ENCODE results near the gene VPS25. TPM values are rescaled to one million over a fixed set of nuclear protein-coding genes. Genes with fewer than 3 reads are reported as not detected.
"Not testable (repeated sequence)": the region's sequence is repeated elsewhere in the genome, so short reads cannot be mapped to it uniquely, and the experiment has no call there.

Gene VPS25
- total RNA-seq, 3 donors from 2014 or later (not counting 1 experiment from before 2014, with no cell fraction given) = 39.9 to 46.4 (median 41.5) TPM

DNA sequence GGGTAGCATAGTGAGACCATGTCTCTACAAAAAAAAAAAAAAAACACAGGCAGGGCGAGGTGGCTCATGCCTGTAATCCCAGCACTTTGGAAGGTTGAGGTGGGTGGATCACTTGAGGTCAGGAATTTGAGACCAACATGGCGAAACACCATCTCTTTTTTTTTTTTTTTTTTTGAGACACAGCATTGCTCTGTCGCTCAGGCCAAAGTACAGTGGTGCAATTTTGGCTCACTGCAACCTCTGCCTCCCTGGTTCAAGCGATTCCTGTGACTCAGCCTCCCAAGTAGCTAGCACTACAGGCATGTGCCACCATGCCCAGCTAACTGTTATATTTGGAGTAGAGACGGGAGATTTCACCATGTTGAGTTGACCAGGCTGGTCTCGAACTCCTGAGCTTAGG lies 7.1 kb upstream of the VPS25 start:
- H3K27ac ChIP-seq (ENCODE audit: low read length) = no peak overlapping the region
- no peaks in the 10 kb centered on the region for H3K36me3 ChIP-seq (ENCODE audit: control insufficient read depth, insufficient read depth, low read length)
- intact Hi-C loops (cut with micrococcal nuclease) = no loop called here
- no peak overlapping the region for H3K27ac Mint-ChIP-seq
- DNase-seq = no peak
- ATAC-seq = no peak
- no peaks in the 10 kb centered on the region for H3K9me3 Mint-ChIP-seq
- H3K4me3 ChIP-seq (ENCODE audit: low read length) = no peak overlapping the region
- 91% methylated on average over 5 of the region's 6 CpGs for WGBS (ENCODE audit: insufficient coverage)
- H3K4me3 Mint-ChIP-seq = no peak overlapping the region
- peaks cover 0 to 9% of the 10 kb centered on the region in 2 donors for H3K4me1 Mint-ChIP-seq
- peaks cover 6% of the 10 kb centered on the region for H3K4me1 ChIP-seq (ENCODE audit: control insufficient read depth, insufficient read depth, low read length)
- peaks cover 11% of the 10 kb centered on the region for H3K27me3 ChIP-seq (ENCODE audit: control insufficient read depth, insufficient read depth, low read length)
- H3K27me3 Mint-ChIP-seq (ENCODE audit: low read depth in 2 of 2) = peaks cover 34 to 39% of the 10 kb centered on the region in 2 donors
- TF ChIP-seq CTCF (IDR thresholded peaks at IDR 0.05) = no peak
- no peaks in the 10 kb centered on the region for H3K9me3 ChIP-seq (ENCODE audit: control insufficient read depth, insufficient read depth, low read length)
- no peaks in the 10 kb centered on the region for H3K36me3 Mint-ChIP-seq

- intact Hi-C loops (cut with micrococcal nuclease) = no loop called here
- H3K27me3 ChIP-seq (ENCODE audit: control insufficient read depth, insufficient read depth, low read length) = peaks cover 5% of the 10 kb centered on the region
- H3K4me3 ChIP-seq (ENCODE audit: low read length) = no peak overlapping the region
- no peaks in the 10 kb centered on the region for H3K9me3 ChIP-seq (ENCODE audit: control insufficient read depth, insufficient read depth, low read length)
- Mint-ChIP-seq H3K4me1 (peaks cover 7 to 17% of the 10 kb centered on the region in 2 donors), H3K4me3 (no peak overlapping the region), H3K27ac (no peak overlapping the region), H3K27me3 (ENCODE audit: low read depth in 2 of 2) (peaks cover 32 to 34% of the 10 kb centered on the region in 2 donors), H3K9me3 (no peaks in the 10 kb centered on the region), H3K36me3 (no peaks in the 10 kb centered on the region)
- peaks cover under 1% of the 10 kb centered on the region for H3K4me1 ChIP-seq (ENCODE audit: control insufficient read depth, insufficient read depth, low read length)
- no peak overlapping the region for H3K27ac ChIP-seq (ENCODE audit: low read length)
- ATAC-seq = no peak
- H3K36me3 ChIP-seq (ENCODE audit: control insufficient read depth, insufficient read depth, low read length) = no peaks in the 10 kb centered on the region
- no peak for TF ChIP-seq CTCF (IDR thresholded peaks at IDR 0.05)
- no peak for DNase-seq
These were observed 5.7 kb upstream of the VPS25 start for GRCh38 chr17:42767512-42767911.

GRCh38 chr17:42768006-42768405 lies 5.2 kb upstream of the VPS25 start:
- ATAC-seq; H3K4me3 ChIP-seq (ENCODE audit: low read length); H3K4me3 Mint-ChIP-seq; H3K9me3 ChIP-seq (ENCODE audit: control insufficient read depth, insufficient read depth, low read length); H3K36me3 ChIP-seq (ENCODE audit: control insufficient read depth, insufficient read depth, low read length); H3K27ac ChIP-seq (ENCODE audit: low read length); H3K9me3 Mint-ChIP-seq; H3K4me1 ChIP-seq (ENCODE audit: control insufficient read depth, insufficient read depth, low read length); DNase-seq; H3K36me3 Mint-ChIP-seq; H3K27me3 ChIP-seq (ENCODE audit: control insufficient read depth, insufficient read depth, low read length); intact Hi-C loops (cut with micrococcal nuclease); H3K27ac Mint-ChIP-seq: not testable (repeated sequence)
- Mint-ChIP-seq H3K27me3 (ENCODE audit: low read depth in 2 of 2) (peaks cover 27 to 32% of the 10 kb centered on the region in 2 donors), H3K4me1 (peaks cover 11 to 17% of the 10 kb centered on the region in 2 donors)
- WGBS (ENCODE audit: insufficient coverage) = 84% methylated on average over 9 of the region's 9 CpGs

DNA sequence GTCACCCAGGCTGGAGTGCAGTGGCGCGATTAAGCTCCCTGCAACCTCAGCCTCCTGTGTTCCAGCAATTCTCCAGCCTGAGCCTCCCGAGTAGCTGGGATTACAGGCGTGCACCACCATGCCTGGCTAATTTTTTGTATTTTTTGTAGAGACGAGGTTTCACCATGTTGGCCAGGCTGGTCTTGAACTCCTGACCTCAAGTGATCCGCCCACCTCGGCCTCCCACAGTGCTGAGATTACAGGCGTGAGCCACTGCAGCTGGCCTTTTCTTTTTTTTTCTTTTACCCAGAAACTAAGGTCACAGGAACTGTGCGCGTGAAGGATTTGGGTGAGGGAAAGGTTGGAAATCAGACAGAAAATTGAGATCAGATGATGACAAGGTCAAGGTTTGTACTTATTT lies 3.3 kb upstream of the VPS25 start:
- ATAC-seq; H3K27me3 ChIP-seq (ENCODE audit: control insufficient read depth, insufficient read depth, low read length); H3K9me3 Mint-ChIP-seq; H3K4me3 Mint-ChIP-seq; H3K27ac ChIP-seq (ENCODE audit: low read length); H3K36me3 Mint-ChIP-seq; DNase-seq; H3K4me3 ChIP-seq (ENCODE audit: low read length); H3K36me3 ChIP-seq (ENCODE audit: control insufficient read depth, insufficient read depth, low read length); H3K27ac Mint-ChIP-seq; H3K9me3 ChIP-seq (ENCODE audit: control insufficient read depth, insufficient read depth, low read length); intact Hi-C loops (cut with micrococcal nuclease): not testable (repeated sequence)
- WGBS (ENCODE audit: insufficient coverage) = 79% methylated on average over 8 of the region's 10 CpGs
- H3K4me1 ChIP-seq (ENCODE audit: control insufficient read depth, insufficient read depth, low read length) = peaks cover 14% of the 10 kb centered on the region
- H3K4me1 Mint-ChIP-seq = peaks cover 26 to 27% of the 10 kb centered on the region in 2 donors
- peaks cover 19 to 20% of the 10 kb centered on the region in 2 donors for H3K27me3 Mint-ChIP-seq (ENCODE audit: low read depth in 2 of 2)

Measured in natural killer cell (primary cell).